Stimulated activated naive B cell treated with anti-CD40 and anti-IgM and Interleukin-4, amounts not matched to agents 10 μg/mL and 1 μg/mL and 100 μg/mL, for 72 hours (primary cell): ENCODE measurements around the gene TK1.

Experiments
- ATAC-seq, 2 donors: fragments of 150-1000 bp; cut with Tn5 transposase; replicated peaks; 2 replicates each; pipeline ENCODE4 v1.10.0; 2021; ENCODE audit warnings: moderate library complexity in 1 of 2
- DNase-seq: peaks from one replicate; pipeline ENCODE4 v3.0.0; 2021
- H3K27ac Mint-ChIP-seq: one replicate; pipeline ENCODE4 v1.8.0; 2022; ENCODE audit warnings: mild to moderate bottlenecking, mixed read lengths
- H3K27me3 Mint-ChIP-seq, 2 donors: one replicate each; pipeline ENCODE4 v1.8.0; 2022; ENCODE audit warnings: mixed read lengths in 2 of 2
- H3K36me3 Mint-ChIP-seq, 2 donors: one replicate each; pipeline ENCODE4 v1.8.0; 2022; ENCODE audit warnings: mixed read lengths in 2 of 2, mild to moderate bottlenecking in 1 of 2
- H3K4me1 Mint-ChIP-seq, 2 donors: one replicate each; pipeline ENCODE4 v1.8.0; 2022; ENCODE audit warnings: mixed read lengths in 2 of 2, mild to moderate bottlenecking in 1 of 2
- H3K4me3 Mint-ChIP-seq, 2 donors: one replicate each; pipeline ENCODE4 v1.8.0; 2022; ENCODE audit warnings: mild to moderate bottlenecking in 2 of 2, mixed read lengths in 2 of 2, moderate library complexity in 1 of 2
- H3K9me3 Mint-ChIP-seq, 2 donors: one replicate each; pipeline ENCODE4 v1.8.0; 2022; ENCODE audit warnings: mixed read lengths in 2 of 2, mild to moderate bottlenecking in 1 of 2

The TK1 gene

DNA sequence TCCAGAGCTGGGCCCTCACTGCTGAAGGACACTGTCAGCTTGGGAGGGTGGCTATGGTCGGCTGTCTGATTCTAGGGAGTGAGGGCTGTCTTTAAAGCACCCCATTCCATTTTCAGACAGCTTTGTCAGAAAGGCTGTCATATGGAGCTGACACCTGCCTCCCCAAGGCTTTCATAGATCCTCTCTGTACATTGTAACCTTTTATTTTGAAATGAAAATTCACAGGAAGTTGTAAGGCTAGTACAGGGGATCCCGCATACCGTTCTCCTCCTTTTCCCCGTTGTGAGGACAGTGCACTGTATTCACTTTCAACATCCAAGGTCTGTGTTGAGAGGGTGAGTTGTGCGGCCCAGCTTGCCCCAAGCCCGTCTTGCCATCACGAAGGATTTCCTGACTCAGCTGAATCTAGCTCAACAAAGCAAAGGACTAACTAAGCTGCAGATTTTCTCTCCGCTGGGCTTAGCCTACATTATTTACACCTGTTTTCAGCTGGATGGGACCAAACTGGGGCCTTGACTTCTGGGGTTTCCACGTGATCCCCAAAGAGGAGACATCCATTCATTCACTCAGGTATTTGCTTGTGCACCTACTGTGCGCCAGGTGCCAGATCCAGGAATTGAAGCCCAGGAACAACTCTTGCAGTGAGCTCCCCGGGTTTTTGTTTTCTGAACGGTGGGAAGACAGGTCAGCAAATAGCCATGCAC lies 39.4 kb upstream of the TK1 start:
- DNase-seq, result no peak
- peaks cover 8 to 16% of the 10 kb centered on the region in 2 donors for H3K4me1 Mint-ChIP-seq
- peaks cover 16 to 52% of the 10 kb centered on the region in 2 donors for H3K27me3 Mint-ChIP-seq
- H3K27ac Mint-ChIP-seq, result no peak overlapping the region
- peaks cover 0 to 3% of the 10 kb centered on the region in 2 donors for H3K36me3 Mint-ChIP-seq
- H3K4me3 Mint-ChIP-seq, result no peak overlapping the region
- no peaks in the 10 kb centered on the region for H3K9me3 Mint-ChIP-seq
- ATAC-seq, result no peak

DNA sequence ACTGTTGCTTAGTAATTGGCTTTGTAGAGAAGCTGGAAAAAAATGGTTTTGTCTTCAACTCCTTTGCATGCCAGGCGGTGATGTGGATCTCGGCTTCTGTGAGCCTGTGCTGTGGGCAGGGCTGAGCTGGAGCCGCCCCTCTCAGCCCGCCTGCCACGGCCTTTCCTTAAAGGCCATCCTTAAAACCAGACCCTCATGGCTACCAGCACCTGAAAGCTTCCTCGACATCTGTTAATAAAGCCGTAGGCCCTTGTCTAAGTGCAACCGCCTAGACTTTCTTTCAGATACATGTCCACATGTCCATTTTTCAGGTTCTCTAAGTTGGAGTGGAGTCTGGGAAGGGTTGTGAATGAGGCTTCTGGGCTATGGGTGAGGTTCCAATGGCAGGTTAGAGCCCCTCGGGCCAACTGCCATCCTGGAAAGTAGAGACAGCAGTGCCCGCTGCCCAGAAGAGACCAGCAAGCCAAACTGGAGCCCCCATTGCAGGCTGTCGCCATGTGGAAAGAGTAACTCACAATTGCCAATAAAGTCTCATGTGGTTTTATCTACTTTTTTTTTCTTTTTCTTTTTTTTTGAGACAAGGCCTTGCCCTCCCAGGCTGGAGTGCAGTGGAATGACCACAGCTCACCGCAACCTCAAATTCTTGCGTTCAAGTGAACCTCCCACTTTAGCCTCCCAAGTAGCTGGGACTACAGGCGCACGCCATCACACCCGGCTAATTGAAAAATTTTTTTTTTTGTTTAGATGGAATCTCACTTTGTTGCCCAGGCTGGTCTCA lies 38.4 kb upstream of the TK1 start:
- Mint-ChIP-seq H3K9me3 (no peaks in the 10 kb centered on the region), H3K36me3 (peaks cover 0 to 3% of the 10 kb centered on the region in 2 donors), H3K27ac (no peak overlapping the region), H3K27me3 (peaks cover 7 to 43% of the 10 kb centered on the region in 2 donors), H3K4me1 (peaks cover 3 to 16% of the 10 kb centered on the region in 2 donors), H3K4me3 (no peak overlapping the region)
- ATAC-seq (no peak), DNase-seq (no peak)

DNA sequence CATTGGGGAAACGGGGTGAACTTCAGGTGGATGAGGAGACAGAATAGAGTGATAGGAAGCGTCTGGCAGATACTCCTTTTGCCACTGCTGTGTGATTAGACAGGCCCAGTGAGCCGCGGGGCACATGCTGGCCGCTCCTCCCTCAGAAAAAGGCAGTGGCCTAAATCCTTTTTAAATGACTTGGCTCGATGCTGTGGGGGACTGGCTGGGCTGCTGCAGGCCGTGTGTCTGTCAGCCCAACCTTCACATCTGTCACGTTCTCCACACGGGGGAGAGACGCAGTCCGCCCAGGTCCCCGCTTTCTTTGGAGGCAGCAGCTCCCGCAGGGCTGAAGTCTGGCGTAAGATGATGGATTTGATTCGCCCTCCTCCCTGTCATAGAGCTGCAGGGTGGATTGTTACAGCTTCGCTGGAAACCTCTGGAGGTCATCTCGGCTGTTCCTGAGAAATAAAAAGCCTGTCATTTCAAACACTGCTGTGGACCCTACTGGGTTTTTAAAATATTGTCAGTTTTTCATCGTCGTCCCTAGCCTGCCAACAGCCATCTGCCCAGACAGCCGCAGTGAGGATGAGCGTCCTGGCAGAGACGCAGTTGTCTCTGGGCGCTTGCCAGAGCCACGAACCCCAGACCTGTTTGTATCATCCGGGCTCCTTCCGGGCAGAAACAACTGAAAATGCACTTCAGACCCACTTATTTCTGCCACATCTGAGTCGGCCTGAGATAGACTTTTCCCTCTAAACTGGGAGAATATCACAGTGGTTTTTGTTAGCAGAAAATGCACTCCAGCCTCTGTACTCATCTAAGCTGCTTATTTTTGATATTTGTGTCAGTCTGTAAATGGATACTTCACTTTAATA lies 37.6 kb upstream of the TK1 start:
- peak overlapping the region; percentile 9 for H3K27ac Mint-ChIP-seq
- H3K4me1 Mint-ChIP-seq, result peaks cover 3 to 16% of the 10 kb centered on the region in 2 donors
- ATAC-seq, result no peak
- H3K9me3 Mint-ChIP-seq, result no peaks in the 10 kb centered on the region
- H3K36me3 Mint-ChIP-seq, result peaks cover 0 to 3% of the 10 kb centered on the region in 2 donors
- H3K27me3 Mint-ChIP-seq, result peaks cover 6 to 34% of the 10 kb centered on the region in 2 donors
- no peak overlapping the region for H3K4me3 Mint-ChIP-seq
- no peak for DNase-seq

DNA sequence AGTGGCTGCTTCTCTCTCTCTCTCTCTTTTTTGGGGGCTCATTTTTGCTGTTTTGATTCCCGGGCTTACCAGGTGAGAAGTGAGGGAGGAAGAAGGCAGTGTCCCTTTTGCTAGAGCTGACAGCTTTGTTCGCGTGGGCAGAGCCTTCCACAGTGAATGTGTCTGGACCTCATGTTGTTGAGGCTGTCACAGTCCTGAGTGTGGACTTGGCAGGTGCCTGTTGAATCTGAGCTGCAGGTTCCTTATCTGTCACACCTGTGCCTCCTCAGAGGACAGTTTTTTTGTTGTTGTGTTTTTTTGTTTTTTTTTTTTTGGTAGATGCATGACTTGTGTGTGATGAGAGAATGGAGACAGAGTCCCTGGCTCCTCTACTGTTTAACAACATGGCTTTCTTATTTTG lies 36.9 kb upstream of the TK1 start:
- peaks cover 0 to 3% of the 10 kb centered on the region in 2 donors for H3K36me3 Mint-ChIP-seq

DNA sequence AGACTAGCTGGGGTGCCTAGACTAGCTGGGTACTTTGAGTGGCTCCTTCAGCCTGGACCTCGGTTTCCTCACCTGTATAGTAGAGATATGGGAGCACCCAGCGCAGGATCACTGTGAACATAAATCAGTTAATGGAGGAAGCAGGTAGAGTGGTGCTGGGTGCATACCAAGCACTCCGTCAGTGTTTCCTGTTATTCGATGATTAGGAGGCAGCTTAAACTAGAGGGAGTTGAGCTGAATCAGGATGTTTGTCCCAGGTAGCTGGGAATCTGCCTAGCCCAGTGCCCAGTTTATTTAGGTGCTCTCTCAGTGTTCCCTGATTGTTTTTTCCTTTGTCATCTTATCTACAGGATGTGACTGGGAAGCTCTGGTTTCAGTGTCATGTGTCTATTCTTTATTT lies 36.2 kb upstream of the TK1 start:
- Mint-ChIP-seq H3K9me3 (no peaks in the 10 kb centered on the region), H3K27me3 (peaks cover 6 to 20% of the 10 kb centered on the region in 2 donors), H3K27ac (no peak overlapping the region), H3K4me3 (no peak overlapping the region), H3K4me1 (peaks cover 3 to 16% of the 10 kb centered on the region in 2 donors), H3K36me3 (peaks cover 0 to 3% of the 10 kb centered on the region in 2 donors)
- ATAC-seq (no peak), DNase-seq (no peak)

More for the DNA sequence above, 36.9 kb upstream of the TK1 start:
- DNase-seq (no peak), ATAC-seq (no peak)
- peaks cover 3 to 16% of the 10 kb centered on the region in 2 donors for H3K4me1 Mint-ChIP-seq
- H3K27me3 Mint-ChIP-seq, result peaks cover 6 to 28% of the 10 kb centered on the region in 2 donors
- no peaks in the 10 kb centered on the region for H3K9me3 Mint-ChIP-seq
- peak overlapping the region; percentile 9 for H3K27ac Mint-ChIP-seq
- H3K4me3 Mint-ChIP-seq, result no peak overlapping the region

DNA sequence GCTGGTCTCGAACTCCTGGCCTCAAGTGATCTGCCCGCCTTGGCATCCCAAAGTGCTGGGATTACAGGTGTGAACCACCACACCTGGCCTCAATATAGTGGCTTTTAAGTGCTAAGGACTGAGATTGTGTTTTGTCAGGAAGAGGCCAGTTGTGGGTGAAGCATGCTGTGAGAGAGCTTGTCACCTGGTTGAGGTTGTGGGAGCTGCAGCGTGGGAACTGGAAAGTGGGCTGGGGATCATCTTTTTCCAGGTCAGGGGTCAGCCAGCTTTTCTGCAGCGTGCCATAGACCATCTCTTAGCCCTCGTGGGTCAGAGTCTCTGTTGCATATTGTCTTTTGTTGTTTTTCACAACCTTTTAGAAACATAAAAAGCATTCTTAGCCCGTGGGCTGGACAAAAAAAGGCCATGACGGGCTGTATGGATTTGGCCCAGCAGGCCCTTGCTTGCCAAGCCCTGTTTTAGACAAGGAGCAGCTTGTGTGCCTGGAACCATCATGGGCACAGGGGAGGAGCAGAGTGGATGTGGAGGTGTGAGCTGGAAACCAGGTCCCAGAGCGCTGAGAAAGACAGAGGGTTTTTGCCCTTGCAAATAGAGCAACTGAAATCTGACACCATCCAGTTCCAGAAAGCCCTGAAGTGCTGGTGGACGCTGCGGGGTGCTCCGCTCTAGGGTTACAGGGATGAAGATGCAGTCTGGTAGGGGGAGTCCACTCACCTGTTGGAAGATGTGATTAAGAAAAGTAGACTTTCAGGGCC lies 32.7 kb upstream of the TK1 start:
- no peaks in the 10 kb centered on the region for H3K27me3 Mint-ChIP-seq
- DNase-seq (no peak), ATAC-seq (no peak)
- no peaks in the 10 kb centered on the region for H3K9me3 Mint-ChIP-seq
- no peak overlapping the region for H3K27ac Mint-ChIP-seq
- H3K4me1 Mint-ChIP-seq, result peaks cover 0 to 1% of the 10 kb centered on the region in 2 donors
- peaks cover 0 to 3% of the 10 kb centered on the region in 2 donors for H3K36me3 Mint-ChIP-seq
- H3K4me3 Mint-ChIP-seq, result no peak overlapping the region

DNA sequence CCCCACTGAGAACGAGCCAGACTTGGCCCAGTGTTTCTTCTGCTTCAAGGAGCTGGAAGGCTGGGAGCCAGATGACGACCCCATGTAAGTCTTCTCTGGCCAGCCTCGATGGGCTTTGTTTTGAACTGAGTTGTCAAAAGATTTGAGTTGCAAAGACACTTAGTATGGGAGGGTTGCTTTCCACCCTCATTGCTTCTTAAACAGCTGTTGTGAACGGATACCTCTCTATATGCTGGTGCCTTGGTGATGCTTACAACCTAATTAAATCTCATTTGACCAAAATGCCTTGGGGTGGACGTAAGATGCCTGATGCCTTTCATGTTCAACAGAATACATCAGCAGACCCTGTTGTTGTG lies 27.8 kb upstream of the TK1 start:
- no peaks in the 10 kb centered on the region for H3K27me3 Mint-ChIP-seq
- DNase-seq (no peak), ATAC-seq (no peak)
- no peaks in the 10 kb centered on the region for H3K9me3 Mint-ChIP-seq
- H3K36me3 Mint-ChIP-seq, result no peaks in the 10 kb centered on the region
- peak overlapping the region; percentile 86 to 88 for H3K4me3 Mint-ChIP-seq
- peak overlapping the region; percentile 76 for H3K27ac Mint-ChIP-seq
- H3K4me1 Mint-ChIP-seq, result peaks cover 0 to 4% of the 10 kb centered on the region in 2 donors

DNA sequence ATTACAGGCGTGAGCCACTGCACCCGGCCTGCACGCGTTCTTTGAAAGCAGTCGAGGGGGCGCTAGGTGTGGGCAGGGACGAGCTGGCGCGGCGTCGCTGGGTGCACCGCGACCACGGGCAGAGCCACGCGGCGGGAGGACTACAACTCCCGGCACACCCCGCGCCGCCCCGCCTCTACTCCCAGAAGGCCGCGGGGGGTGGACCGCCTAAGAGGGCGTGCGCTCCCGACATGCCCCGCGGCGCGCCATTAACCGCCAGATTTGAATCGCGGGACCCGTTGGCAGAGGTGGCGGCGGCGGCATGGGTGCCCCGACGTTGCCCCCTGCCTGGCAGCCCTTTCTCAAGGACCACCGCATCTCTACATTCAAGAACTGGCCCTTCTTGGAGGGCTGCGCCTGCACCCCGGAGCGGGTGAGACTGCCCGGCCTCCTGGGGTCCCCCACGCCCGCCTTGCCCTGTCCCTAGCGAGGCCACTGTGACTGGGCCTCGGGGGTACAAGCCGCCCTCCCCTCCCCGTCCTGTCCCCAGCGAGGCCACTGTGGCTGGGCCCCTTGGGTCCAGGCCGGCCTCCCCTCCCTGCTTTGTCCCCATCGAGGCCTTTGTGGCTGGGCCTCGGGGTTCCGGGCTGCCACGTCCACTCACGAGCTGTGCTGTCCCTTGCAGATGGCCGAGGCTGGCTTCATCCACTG lies 27.3 kb upstream of the TK1 start, which contains the start of gene BIRC5:
Gene BIRC5, plus strand, starts transcription at position 238 of the 690 bp plus-strand sequence. Its CDS starts 64 bp downstream, at position 302.
- Mint-ChIP-seq H3K36me3 (no peaks in the 10 kb centered on the region), H3K27ac (peak within 1 kb of the TSS; percentile 76), H3K4me1 (peaks cover 0 to 4% of the 10 kb centered on the region in 2 donors), H3K27me3 (no peaks in the 10 kb centered on the region), H3K4me3 (peak within 1 kb of the TSS; percentile 86 to 88), H3K9me3 (no peaks in the 10 kb centered on the region)
- DNase-seq (peak; percentile 83), ATAC-seq (peak; percentile 100)

DNA sequence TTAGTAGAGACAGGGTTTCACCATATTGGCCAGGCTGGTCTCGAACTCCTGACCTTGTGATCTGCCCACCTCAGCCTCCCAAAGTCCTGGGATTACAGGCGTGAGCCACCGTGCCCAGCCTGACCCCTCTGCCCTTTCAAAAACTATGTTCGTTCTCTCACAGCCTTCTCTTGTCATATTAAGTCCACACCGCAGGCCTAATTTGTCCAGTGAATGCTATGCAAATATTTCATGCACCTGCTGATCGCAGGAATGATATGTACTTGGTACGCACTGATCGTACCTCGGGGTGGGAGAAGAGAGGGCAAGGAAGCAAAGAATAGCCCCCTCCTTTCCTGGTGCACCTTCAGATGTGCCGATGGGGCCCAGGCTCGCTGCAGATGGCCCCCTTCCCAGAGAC lies 24.2 kb upstream of the TK1 start:
- no peak for ATAC-seq
- H3K36me3 Mint-ChIP-seq, result peaks cover 3 to 10% of the 10 kb centered on the region in 2 donors
- no peaks in the 10 kb centered on the region for H3K27me3 Mint-ChIP-seq
- no peak overlapping the region for H3K4me3 Mint-ChIP-seq
- no peaks in the 10 kb centered on the region for H3K9me3 Mint-ChIP-seq
- peaks cover 0 to 4% of the 10 kb centered on the region in 2 donors for H3K4me1 Mint-ChIP-seq
- no peak overlapping the region for H3K27ac Mint-ChIP-seq
- no peak for DNase-seq

DNA sequence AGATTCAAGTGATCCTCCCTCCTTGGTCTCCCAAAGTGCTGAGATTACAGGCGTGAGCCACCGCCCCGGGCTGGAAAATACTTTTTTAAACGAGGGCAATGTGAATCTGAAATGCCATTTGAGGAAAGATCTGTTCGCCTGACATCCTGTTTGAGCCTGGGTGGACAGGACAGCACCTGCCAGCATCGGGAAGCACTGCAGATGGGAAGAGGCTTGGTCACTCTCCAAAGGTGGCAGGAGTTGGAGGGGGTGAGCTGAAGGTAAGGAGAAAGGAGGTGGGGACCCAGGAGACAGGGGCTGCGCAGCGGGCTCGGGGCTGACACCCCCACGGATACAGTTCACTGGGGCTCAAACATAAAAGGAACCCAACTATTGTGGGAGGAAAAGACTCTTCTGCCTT lies 23.3 kb upstream of the TK1 start:
- Mint-ChIP-seq H3K4me3 (no peak overlapping the region), H3K4me1 (peaks cover 0 to 4% of the 10 kb centered on the region in 2 donors), H3K9me3 (no peaks in the 10 kb centered on the region), H3K27ac (no peak overlapping the region), H3K36me3 (peaks cover 7 to 16% of the 10 kb centered on the region in 2 donors), H3K27me3 (no peaks in the 10 kb centered on the region)
- ATAC-seq, result no peak
- DNase-seq, result no peak

DNA sequence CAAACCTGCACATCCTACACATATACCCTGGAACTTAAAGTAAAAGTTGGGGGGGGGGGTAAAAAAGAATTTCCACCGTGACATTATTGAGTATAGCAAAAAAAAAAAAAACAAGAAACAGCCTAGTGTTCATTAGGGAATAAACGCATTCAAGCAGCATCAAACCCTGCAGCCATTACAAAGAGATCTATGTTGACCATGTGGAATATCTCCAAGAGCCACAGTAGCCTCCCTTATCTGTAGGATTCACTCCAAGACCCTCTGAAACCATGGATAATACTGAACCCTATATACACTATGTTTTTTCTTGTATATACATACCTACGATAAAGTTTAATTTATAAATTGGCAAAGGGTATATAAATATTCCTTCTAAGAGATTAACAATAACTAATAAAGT lies 21.6 kb upstream of the TK1 start:
- no peaks in the 10 kb centered on the region for H3K4me1 Mint-ChIP-seq
- H3K9me3 Mint-ChIP-seq, result no peaks in the 10 kb centered on the region
- peaks cover 7 to 29% of the 10 kb centered on the region in 2 donors for H3K36me3 Mint-ChIP-seq
- no peaks in the 10 kb centered on the region for H3K27me3 Mint-ChIP-seq
- no peak overlapping the region for H3K4me3 Mint-ChIP-seq
- no peak overlapping the region for H3K27ac Mint-ChIP-seq
- DNase-seq, result no peak
- no peak for ATAC-seq

DNA sequence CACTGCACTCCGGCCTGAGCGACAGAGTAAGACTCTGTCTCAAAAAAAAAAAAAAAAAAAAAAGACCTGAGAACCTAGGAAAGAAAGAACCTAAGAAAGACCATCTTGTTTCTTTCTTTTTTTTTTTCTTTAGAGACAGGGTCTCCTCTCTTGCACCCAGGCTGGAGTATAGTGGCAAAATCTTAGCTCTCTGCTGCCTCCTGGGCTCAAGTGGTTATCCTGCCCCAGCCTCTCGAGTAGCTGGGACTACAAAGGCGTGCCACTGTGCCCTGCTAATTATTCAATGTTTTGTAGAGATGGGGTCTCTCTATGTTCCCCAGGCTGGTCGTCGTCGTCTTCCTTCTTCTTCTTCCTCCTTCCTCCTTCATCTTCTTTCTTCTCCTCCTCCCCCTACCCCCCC lies 19.4 kb upstream of the TK1 start:
- H3K27ac Mint-ChIP-seq, result no peak overlapping the region
- ATAC-seq (no peak), DNase-seq (no peak)
- no peaks in the 10 kb centered on the region for H3K27me3 Mint-ChIP-seq
- no peaks in the 10 kb centered on the region for H3K9me3 Mint-ChIP-seq
- H3K4me1 Mint-ChIP-seq, result no peaks in the 10 kb centered on the region
- no peak overlapping the region for H3K4me3 Mint-ChIP-seq
- H3K36me3 Mint-ChIP-seq, result peaks cover 10 to 37% of the 10 kb centered on the region in 2 donors

DNA sequence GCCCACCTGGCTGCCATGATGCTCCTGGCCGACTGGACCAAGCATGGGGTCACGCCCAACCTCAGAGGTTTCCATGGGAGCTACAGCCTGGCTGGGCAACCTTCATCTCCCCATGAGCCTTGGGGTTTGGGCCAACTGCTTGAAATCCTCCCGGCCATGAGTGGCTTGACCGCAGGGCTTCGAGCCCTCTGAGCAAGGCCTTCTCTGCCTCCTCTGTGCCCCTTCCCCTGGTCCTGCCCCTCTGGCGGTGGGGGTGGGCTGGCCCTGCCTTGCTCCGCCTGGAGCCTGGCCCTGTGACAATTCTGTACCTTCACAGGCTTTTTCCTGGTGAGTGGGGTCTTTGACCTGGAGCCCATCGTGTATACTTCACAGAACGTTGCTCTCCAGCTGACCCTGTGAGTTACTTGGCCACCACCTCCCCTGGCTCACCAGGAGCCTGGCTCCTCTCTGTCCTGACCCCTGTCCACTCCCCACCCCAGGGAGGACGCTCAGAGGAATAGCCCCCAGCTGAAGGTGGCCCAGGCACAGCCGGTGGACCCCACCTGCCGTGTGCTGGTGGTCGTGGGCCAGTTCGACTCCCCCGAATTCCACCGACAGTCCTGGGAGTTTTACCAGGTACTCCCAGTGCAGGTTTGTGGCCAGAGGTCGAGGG lies 18.4 kb upstream of the TK1 start:
- H3K36me3 Mint-ChIP-seq, result peaks cover 10 to 37% of the 10 kb centered on the region in 2 donors
- no peaks in the 10 kb centered on the region for H3K4me1 Mint-ChIP-seq
- H3K4me3 Mint-ChIP-seq, result no peak overlapping the region
- H3K9me3 Mint-ChIP-seq, result no peaks in the 10 kb centered on the region
- no peak overlapping the region for H3K27ac Mint-ChIP-seq
- ATAC-seq (no peak), DNase-seq (no peak)
- no peaks in the 10 kb centered on the region for H3K27me3 Mint-ChIP-seq
